ENCODE data around the gene HAUS5. TPM values are rescaled to one million over a fixed set of nuclear protein-coding genes. Genes with fewer than 3 reads are reported as not detected.
A peak's percentile ranks its signal among the peaks of the same experiment; 100 is the strongest.

The HAUS5 gene
- total RNA-seq (ENCODE audit: low replicate concordance) = 12.4 and 27.8 TPM in 2 replicates

- H3K27me3 ChIP-seq = peaks cover 6% of the 10 kb centered on the region
- no peaks in the 10 kb centered on the region for H3K4me1 ChIP-seq
- H3K4me3 ChIP-seq = peak within 1 kb of the TSS; percentile 83
- no peaks in the 10 kb centered on the region for H4K20me1 ChIP-seq (ENCODE audit: low read depth)
- no peaks in the 10 kb centered on the region for H3K9me3 ChIP-seq (ENCODE audit: low read depth)
- peak; percentile 97 for DNase-seq (ENCODE audit: low spot score)
- peak within 1 kb of the TSS; percentile 97 for H2AFZ ChIP-seq (replicated peaks)
- H3K27ac Mint-ChIP-seq = no peak within 1 kb of the TSS
- no peaks in the 10 kb centered on the region for H3K36me3 ChIP-seq
- H3K9ac ChIP-seq = peak within 1 kb of the TSS; percentile 84
- peaks cover 15% of the 10 kb centered on the region for H3K27me3 Mint-ChIP-seq (ENCODE audit: insufficient read depth, low read depth)
- peaks cover 7% of the 10 kb centered on the region for H3K79me2 ChIP-seq (ENCODE audit: low read depth)
- no peaks in the 10 kb centered on the region for H3K4me1 Mint-ChIP-seq
- H3K36me3 Mint-ChIP-seq = peaks cover 2% of the 10 kb centered on the region
- H3K9me3 Mint-ChIP-seq = peaks cover 7% of the 10 kb centered on the region
- H3K27ac ChIP-seq = no peak within 1 kb of the TSS
- H3F3A ChIP-seq (ENCODE audit: low read depth) = no peaks in the 10 kb centered on the region
- peak; percentile 4 for TF ChIP-seq CTCF (IDR thresholded peaks at IDR 0.05)
- TF ChIP-seq EZH2 (IDR thresholded peaks at IDR 0.05) = no peak
- TF ChIP-seq EZH2phosphoT487 (IDR thresholded peaks at IDR 0.05) = no peak
- H3K4me3 Mint-ChIP-seq = peak within 1 kb of the TSS; percentile 92
- peak within 1 kb of the TSS; percentile 99 for H3K4me2 ChIP-seq
These were observed at the start of gene HAUS5 for GRCh38 chr19:35612559-35613321. Gene HAUS5 (plus strand): TSS chr19:35612735. CDS start chr19:35612795, 60 bp downstream.

- Histone ChIP-seq H3K4me2 (no peak overlapping the region), H3K9me3 (ENCODE audit: low read depth) (no peaks in the 10 kb centered on the region), H3F3A (ENCODE audit: low read depth) (no peaks in the 10 kb centered on the region), H3K27ac (no peak overlapping the region), H4K20me1 (ENCODE audit: low read depth) (no peaks in the 10 kb centered on the region), H3K9ac (no peak overlapping the region), H2AFZ (replicated peaks) (no peak overlapping the region), H3K4me1 (no peaks in the 10 kb centered on the region), H3K4me3 (no peak overlapping the region), H3K79me2 (ENCODE audit: low read depth) (no peaks in the 10 kb centered on the region), H3K27me3 (peaks cover 56% of the 10 kb centered on the region), H3K36me3 (no peaks in the 10 kb centered on the region)
- no peak for DNase-seq (ENCODE audit: low spot score)
- H3K4me3 Mint-ChIP-seq = no peak overlapping the region
- H3K27ac Mint-ChIP-seq = no peak overlapping the region
- peaks cover 2% of the 10 kb centered on the region for H3K4me1 Mint-ChIP-seq
- H3K36me3 Mint-ChIP-seq = no peaks in the 10 kb centered on the region
- H3K9me3 Mint-ChIP-seq = no peaks in the 10 kb centered on the region
- H3K27me3 Mint-ChIP-seq (ENCODE audit: insufficient read depth, low read depth) = peaks cover 26% of the 10 kb centered on the region
- TF ChIP-seq EZH2phosphoT487 (IDR thresholded peaks at IDR 0.05) (no peak), EZH2 (IDR thresholded peaks at IDR 0.05) (no peak), CTCF (IDR thresholded peaks at IDR 0.05) (no peak)
These were observed 49.8 kb upstream of the HAUS5 start for GRCh38 chr19:35562776-35563175.

GRCh38 chr19:35563207-35563829 lies 49.2 kb upstream of the HAUS5 start, which contains the start of gene ATP4A:
Gene ATP4A (minus strand): TSS chr19:35563658. CDS start chr19:35563629, 29 bp downstream.
- no peaks in the 10 kb centered on the region for H3K4me1 ChIP-seq
- no peaks in the 10 kb centered on the region for H4K20me1 ChIP-seq (ENCODE audit: low read depth)
- H3K36me3 Mint-ChIP-seq = no peaks in the 10 kb centered on the region
- no peak within 1 kb of the TSS for H3K9ac ChIP-seq
- H3K27me3 Mint-ChIP-seq (ENCODE audit: insufficient read depth, low read depth) = peaks cover 24% of the 10 kb centered on the region
- H3K27ac Mint-ChIP-seq = no peak within 1 kb of the TSS
- H2AFZ ChIP-seq (replicated peaks) = no peak within 1 kb of the TSS
- H3K4me3 Mint-ChIP-seq = no peak within 1 kb of the TSS
- H3K79me2 ChIP-seq (ENCODE audit: low read depth) = no peaks in the 10 kb centered on the region
- DNase-seq (ENCODE audit: low spot score) = no peak
- TF ChIP-seq EZH2phosphoT487 (IDR thresholded peaks at IDR 0.05) (no peak), CTCF (IDR thresholded peaks at IDR 0.05) (no peak), EZH2 (IDR thresholded peaks at IDR 0.05) (no peak)
- no peaks in the 10 kb centered on the region for H3K4me1 Mint-ChIP-seq
- H3K4me3 ChIP-seq = no peak within 1 kb of the TSS
- H3K4me2 ChIP-seq = no peak within 1 kb of the TSS
- H3K9me3 ChIP-seq (ENCODE audit: low read depth) = no peaks in the 10 kb centered on the region
- H3K27me3 ChIP-seq = peaks cover 51% of the 10 kb centered on the region
- no peak within 1 kb of the TSS for H3K27ac ChIP-seq
- no peaks in the 10 kb centered on the region for H3F3A ChIP-seq (ENCODE audit: low read depth)
- H3K36me3 ChIP-seq = no peaks in the 10 kb centered on the region
- no peaks in the 10 kb centered on the region for H3K9me3 Mint-ChIP-seq
